ENCODE data around the gene TRAF4. TPM values are rescaled to one million over a fixed set of nuclear protein-coding genes. Genes with fewer than 3 reads are reported as not detected.

TRAF4 gene
- total RNA-seq, 1 experiment from 2014 or later = 104 TPM

DNA sequence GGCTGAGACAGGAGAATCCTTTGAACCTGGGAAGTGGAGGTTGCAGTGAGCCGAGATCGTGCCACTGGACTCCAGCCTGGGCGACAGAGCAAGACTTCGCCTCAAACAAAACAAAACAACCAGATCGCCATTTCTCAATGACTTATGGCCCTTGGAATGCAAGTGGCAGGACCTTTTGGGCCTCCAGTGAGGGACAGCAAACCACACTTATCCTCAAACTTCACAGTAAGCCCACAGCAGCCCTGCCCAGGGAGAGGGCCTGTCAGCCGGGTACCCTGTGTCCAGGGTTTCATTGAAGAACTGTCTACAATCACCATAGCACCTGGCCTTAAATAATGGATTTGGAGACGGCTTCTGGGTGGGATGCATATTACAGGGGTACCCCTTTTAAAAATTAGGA, 11.7 kb downstream of the TRAF4 start:
- H3K9me3 ChIP-seq (ENCODE audit: low read length) = no peaks in the 10 kb centered on the region
- ChIA-PET CTCF (no interaction called here), POLR2A (ENCODE audit: unreplicated experiment) (no interaction called here)
- no peak overlapping the region for H3K27ac ChIP-seq (ENCODE audit: low read length)
- no TSS peak for BruUV-seq (replicated peaks)
- H4K20me1 ChIP-seq (ENCODE audit: low read length) = peaks cover 3% of the 10 kb centered on the region; the same call in 1 of the 2 replicates
- DNase-seq (no peak), ATAC-seq (no peak)
- peaks cover 4% of the 10 kb centered on the region; the same call in 1 of the 2 replicates for H3K79me2 ChIP-seq (ENCODE audit: low read length)
- no peaks in the 10 kb centered on the region for H3F3A ChIP-seq (ENCODE audit: low read length, unreplicated experiment)
- H3K9ac ChIP-seq (ENCODE audit: low read length) = no peak overlapping the region
- no peak overlapping the region for H2AFZ ChIP-seq (ENCODE audit: low read length)
- no peak overlapping the region for H3K4me2 ChIP-seq (ENCODE audit: low read length)
- TF ChIP-seq, protein P1, sequence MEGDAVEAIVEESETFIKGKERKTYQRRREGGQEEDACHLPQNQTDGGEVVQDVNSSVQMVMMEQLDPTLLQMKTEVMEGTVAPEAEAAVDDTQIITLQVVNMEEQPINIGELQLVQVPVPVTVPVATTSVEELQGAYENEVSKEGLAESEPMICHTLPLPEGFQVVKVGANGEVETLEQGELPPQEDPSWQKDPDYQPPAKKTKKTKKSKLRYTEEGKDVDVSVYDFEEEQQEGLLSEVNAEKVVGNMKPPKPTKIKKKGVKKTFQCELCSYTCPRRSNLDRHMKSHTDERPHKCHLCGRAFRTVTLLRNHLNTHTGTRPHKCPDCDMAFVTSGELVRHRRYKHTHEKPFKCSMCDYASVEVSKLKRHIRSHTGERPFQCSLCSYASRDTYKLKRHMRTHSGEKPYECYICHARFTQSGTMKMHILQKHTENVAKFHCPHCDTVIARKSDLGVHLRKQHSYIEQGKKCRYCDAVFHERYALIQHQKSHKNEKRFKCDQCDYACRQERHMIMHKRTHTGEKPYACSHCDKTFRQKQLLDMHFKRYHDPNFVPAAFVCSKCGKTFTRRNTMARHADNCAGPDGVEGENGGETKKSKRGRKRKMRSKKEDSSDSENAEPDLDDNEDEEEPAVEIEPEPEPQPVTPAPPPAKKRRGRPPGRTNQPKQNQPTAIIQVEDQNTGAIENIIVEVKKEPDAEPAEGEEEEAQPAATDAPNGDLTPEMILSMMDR (conservative IDR thresholded peaks at IDR 0.05; ENCODE audit: low read depth, low read length) = no peak
- TF ChIP-seq EZH2phosphoT487 (IDR thresholded peaks at IDR 0.05; ENCODE audit: borderline replicate concordance, low read length) (no peak), EZH2 (IDR thresholded peaks at IDR 0.05; ENCODE audit: low read length, unreplicated experiment) (no peak)
- 0 out of 2 replicates have a peak, but pooled peaks cover under 1% of the 10 kb centered on the region for H3K4me1 ChIP-seq (ENCODE audit: insufficient read depth, low read length)
- no peaks in the 10 kb centered on the region for H3K27me3 ChIP-seq (ENCODE audit: low read length)
- peaks cover 10% of the 10 kb centered on the region for H3K36me3 ChIP-seq (ENCODE audit: low read depth, low read length)
- no peak overlapping the region for H3K4me3 ChIP-seq (ENCODE audit: low read length)
- no peaks in the 10 kb centered on the region for H3K9me2 ChIP-seq (replicated peaks; ENCODE audit: low read length)
- intact Hi-C loops (cut with micrococcal nuclease) = no loop called here

DNA sequence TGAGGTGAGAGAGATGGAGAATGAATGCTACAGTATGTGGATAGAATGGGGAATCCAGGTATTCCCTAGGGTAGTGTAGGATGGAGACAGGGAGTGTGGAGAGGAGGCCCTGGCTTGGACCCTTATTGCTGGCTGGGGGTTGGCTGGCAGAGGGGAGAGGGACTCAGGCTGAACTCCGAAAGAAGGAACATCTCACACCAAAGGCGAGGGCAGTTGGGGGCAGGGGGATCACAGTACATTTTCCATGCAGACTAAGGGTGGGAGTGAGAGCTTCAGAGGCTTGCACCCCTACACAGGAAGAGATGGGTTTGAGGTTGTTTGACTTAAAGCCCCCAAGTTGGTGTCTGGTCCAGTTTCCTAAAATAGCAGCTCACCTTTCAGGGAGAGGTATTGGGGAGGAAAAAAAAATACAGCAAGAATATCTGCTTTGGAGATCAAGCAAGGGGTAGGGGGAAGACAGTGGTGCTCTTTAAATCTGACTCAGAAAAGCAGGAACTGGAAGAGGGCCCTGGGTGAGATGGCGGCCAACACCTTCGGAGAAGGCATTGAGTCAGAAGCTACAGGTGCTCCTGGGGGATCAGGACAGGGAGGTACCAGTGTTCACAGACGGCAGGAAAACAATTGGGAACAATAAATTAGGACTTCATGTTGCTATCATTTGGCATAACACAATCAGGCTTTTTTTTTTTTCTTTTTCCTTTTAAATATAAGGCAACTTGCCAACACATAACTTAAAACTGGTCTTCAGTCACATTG, 12.4 kb downstream of the TRAF4 start:
- Histone ChIP-seq H3K9me2 (replicated peaks; ENCODE audit: low read length) (no peaks in the 10 kb centered on the region), H3K27me3 (ENCODE audit: low read length) (no peaks in the 10 kb centered on the region), H3K36me3 (ENCODE audit: low read depth, low read length) (peaks cover 5% of the 10 kb centered on the region), H3K4me3 (ENCODE audit: low read length) (no peak overlapping the region), H3K9ac (ENCODE audit: low read length) (no peak overlapping the region), H3F3A (ENCODE audit: low read length, unreplicated experiment) (no peaks in the 10 kb centered on the region), H3K27ac (ENCODE audit: low read length) (no peak overlapping the region), H4K20me1 (ENCODE audit: low read length) (no peaks in the 10 kb centered on the region), H3K79me2 (ENCODE audit: low read length) (no peaks in the 10 kb centered on the region), H3K4me1 (ENCODE audit: insufficient read depth, low read length) (peaks cover 8% of the 10 kb centered on the region), H2AFZ (ENCODE audit: low read length) (no peak overlapping the region), H3K9me3 (ENCODE audit: low read length) (no peaks in the 10 kb centered on the region), H3K4me2 (ENCODE audit: low read length) (no peak overlapping the region)
- ATAC-seq = no peak
- TSS peak; percentile 12 for BruUV-seq (replicated peaks)
- CTCF ChIA-PET = no interaction called here
- POLR2A ChIA-PET (ENCODE audit: unreplicated experiment) = no interaction called here
- DNase-seq = no peak
- intact Hi-C loops (cut with micrococcal nuclease) = no loop called here
- no peak for TF ChIP-seq EZH2 (IDR thresholded peaks at IDR 0.05; ENCODE audit: low read length, unreplicated experiment)
- TF ChIP-seq, protein P1 (conservative IDR thresholded peaks at IDR 0.05; ENCODE audit: low read depth, low read length) = no peak
- no peak for TF ChIP-seq EZH2phosphoT487 (IDR thresholded peaks at IDR 0.05; ENCODE audit: borderline replicate concordance, low read length)

DNA sequence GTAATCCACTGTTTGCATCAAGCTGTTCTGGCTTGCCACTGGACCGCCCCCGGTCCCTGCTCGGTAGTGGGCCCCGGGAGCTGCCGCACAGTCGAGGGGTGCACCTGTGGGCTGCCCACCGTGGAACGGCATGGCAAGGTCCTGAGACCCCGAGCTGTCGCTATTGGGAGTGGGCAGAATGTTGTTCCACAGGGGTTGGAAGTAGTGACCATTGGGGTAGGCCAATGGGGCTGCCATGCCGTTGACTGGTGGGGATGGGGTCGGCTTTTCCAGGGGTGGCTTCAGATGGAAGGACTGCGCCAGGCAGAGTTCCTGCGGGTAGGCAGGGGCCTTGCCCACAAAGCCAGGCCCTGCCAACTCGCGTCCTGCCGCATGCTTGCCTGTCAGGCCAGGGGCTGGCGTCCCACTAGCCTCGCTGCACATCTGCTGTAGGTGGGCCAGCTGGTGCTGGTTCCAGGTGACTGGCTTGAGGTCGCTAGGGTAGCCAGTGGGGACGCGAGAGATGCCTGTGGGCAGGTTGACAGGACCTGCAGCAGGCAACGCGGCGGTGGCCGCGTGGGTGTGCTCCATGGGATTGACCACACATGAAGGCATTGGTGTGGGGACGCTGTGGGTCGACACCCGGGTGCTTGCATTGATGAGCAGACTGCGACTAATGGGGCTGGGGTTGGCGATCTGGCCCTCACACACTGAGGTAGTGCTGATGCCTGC, 14.8 kb downstream of the TRAF4 start:
- H4K20me1 ChIP-seq (ENCODE audit: low read length) = no peaks in the 10 kb centered on the region

More for the DNA sequence above, 14.8 kb downstream of the TRAF4 start:
- peaks cover 14% of the 10 kb centered on the region for H3K4me1 ChIP-seq (ENCODE audit: insufficient read depth, low read length)
- CTCF ChIA-PET = no interaction called here
- H3K36me3 ChIP-seq (ENCODE audit: low read depth, low read length) = peaks cover 10% of the 10 kb centered on the region
- H3K79me2 ChIP-seq (ENCODE audit: low read length) = peaks cover 5% of the 10 kb centered on the region; the same call in 1 of the 2 replicates
- no peak for DNase-seq
- H3F3A ChIP-seq (ENCODE audit: low read length, unreplicated experiment) = no peaks in the 10 kb centered on the region
- intact Hi-C loops (cut with micrococcal nuclease) = no loop called here
- H2AFZ ChIP-seq (ENCODE audit: low read length) = no peak overlapping the region
- no peak for ATAC-seq
- no peak overlapping the region for H3K27ac ChIP-seq (ENCODE audit: low read length)
- no peaks in the 10 kb centered on the region for H3K27me3 ChIP-seq (ENCODE audit: low read length)
- H3K9me3 ChIP-seq (ENCODE audit: low read length) = no peaks in the 10 kb centered on the region
- no peak overlapping the region for H3K4me2 ChIP-seq (ENCODE audit: low read length)
- TF ChIP-seq EZH2 (IDR thresholded peaks at IDR 0.05; ENCODE audit: low read length, unreplicated experiment) (no peak), EZH2phosphoT487 (IDR thresholded peaks at IDR 0.05; ENCODE audit: borderline replicate concordance, low read length) (no peak)
- TF ChIP-seq, protein P1 (conservative IDR thresholded peaks at IDR 0.05; ENCODE audit: low read depth, low read length) = no peak
- BruUV-seq (replicated peaks) = no TSS peak
- H3K4me3 ChIP-seq (ENCODE audit: low read length) = no peak overlapping the region
- no peaks in the 10 kb centered on the region for H3K9me2 ChIP-seq (replicated peaks; ENCODE audit: low read length)
- POLR2A ChIA-PET (ENCODE audit: unreplicated experiment) = no interaction called here
- no peak overlapping the region for H3K9ac ChIP-seq (ENCODE audit: low read length)

All from PC-3 (cell line).